GM21515 (cell line): Measurements from ENCODE around the gene TUBA3C.
"Not testable (repeated sequence)": the region's sequence is repeated elsewhere in the genome, so short reads cannot be mapped to it uniquely, and the experiment has no call there.

Source experiments
- ATAC-seq: cut with Tn5 transposase; IDR thresholded peaks from one replicate; pipeline ENCODE4 v1.9.1; 2021; ENCODE audit not compliant: unreplicated experiment

TUBA3C gene

DNA sequence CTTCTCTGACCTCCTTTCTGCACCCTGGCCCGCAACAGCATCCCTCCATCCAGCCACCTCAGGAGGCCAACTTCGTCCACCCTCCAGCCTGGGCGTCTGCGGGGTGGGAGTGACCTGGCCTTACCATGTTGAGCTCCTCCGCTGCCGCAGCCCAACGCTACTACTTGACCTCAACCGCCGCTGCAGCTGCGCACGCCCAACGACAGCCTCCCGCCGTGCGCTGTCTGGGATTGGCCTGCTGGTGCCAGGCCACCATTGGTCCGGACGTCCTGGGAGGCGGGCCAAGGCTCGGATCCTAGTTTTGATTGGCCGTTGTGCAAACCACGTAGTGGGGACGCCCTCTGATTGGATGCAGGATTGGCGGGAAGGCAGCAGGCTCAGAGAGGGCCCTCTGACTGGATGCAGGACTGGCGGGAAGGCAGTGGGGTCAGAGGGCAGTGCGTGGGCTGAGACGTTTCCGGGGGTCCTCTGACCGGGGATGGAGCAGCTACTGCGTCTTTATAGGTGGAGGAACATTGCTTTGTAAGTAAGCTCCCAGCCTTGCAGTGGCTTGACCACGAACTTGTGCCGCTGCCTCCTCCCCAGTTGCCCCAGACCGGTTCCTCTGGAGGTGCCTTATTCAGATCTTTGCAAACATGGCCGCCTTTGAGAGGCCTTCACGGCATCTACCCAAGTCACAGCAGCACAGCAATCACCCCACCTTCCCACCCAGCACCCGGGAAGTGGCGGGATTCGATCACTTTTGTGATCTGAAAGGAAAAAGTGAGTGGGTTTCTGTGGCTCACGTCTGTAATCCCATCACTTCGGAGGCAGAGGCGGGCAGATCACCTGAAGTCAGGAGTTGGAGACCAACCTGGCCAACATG, at the start of gene TUBA3C:
Gene TUBA3C (minus strand): TSS at position 204 of the 865 bp plus-strand sequence. CDS start 77 bp downstream, at position 127.
- ATAC-seq: no peak

DNA sequence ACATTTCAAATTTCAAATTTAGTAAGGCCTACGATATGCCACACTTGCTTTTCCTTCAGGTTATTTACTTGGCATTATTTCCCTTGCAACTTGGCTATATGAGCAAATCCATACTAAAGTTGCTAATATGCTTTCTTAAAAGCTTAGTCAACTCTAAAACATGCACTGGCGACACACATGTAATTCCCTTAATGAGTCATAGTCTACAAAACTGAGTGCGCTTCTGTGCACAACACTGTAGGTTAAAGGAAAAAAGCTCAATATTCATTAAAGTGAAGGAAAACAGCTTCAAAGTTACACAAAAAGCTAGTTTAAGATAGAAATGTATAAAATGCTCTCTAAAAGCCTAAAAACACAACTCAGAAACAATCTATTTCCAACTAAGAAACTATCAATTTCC, 25.8 kb upstream of the TUBA3C start:
- ATAC-seq: not testable (repeated sequence)

DNA sequence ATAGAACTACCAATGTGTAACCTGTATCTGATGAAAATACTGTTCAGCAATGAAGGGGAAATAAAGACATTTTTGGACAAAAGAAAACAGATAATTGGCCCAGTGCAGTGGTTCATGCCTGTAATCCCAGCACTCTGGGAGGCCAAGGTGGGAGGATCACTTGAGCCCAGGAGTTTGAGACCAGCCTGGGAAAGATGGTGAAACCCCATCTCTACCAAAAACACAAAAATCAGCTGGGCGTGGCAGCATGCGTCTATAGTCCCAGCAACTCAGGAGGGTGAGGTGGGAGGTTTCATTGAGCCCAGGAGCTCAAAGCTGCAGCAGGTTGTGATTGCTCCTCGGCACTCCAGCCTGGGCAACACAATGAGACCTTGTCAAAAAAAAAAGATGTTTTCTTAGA, 11.0 kb upstream of the TUBA3C start:
- not testable (repeated sequence) for ATAC-seq

DNA sequence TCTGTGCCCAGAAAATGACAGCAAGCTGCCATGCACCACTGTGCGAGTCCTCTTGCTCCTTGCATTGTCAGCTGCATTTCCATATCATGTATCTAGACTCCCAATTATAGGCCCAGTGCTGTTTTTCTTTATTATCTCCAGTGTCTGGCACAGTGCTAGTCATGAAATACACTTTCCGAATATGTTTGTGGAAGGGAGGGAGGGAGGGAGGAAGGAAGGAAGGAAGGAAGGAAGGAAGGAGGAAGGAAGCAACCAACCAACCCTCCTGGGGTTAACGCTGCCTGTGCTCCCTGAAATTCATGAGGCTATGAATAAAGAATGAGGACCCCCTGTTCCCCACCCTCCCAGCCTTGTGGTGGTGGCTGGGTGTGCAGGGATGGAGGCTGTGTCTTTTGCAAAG, 8.3 kb upstream of the TUBA3C start:
- ATAC-seq: not testable (repeated sequence)

DNA sequence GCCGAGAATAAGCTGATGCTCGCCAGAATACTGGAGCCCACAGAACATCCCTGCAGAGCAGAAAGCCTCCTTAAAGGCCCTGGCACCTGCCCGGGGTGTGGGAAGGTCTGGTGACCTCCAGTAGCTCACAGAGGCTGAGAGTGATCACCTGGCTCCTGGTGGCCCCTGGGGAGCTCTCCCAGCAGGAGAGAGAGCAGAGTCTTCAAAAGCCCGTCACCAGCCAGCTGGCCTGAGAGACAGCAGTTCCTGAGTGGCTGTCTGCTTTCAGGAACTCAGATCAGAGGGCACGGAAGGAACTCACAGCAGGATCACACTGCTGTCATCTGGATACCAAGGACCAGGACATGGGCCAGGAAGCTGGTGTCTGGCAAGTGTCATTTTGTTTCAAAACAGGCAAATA, 7.7 kb upstream of the TUBA3C start:
- not testable (repeated sequence) for ATAC-seq

DNA sequence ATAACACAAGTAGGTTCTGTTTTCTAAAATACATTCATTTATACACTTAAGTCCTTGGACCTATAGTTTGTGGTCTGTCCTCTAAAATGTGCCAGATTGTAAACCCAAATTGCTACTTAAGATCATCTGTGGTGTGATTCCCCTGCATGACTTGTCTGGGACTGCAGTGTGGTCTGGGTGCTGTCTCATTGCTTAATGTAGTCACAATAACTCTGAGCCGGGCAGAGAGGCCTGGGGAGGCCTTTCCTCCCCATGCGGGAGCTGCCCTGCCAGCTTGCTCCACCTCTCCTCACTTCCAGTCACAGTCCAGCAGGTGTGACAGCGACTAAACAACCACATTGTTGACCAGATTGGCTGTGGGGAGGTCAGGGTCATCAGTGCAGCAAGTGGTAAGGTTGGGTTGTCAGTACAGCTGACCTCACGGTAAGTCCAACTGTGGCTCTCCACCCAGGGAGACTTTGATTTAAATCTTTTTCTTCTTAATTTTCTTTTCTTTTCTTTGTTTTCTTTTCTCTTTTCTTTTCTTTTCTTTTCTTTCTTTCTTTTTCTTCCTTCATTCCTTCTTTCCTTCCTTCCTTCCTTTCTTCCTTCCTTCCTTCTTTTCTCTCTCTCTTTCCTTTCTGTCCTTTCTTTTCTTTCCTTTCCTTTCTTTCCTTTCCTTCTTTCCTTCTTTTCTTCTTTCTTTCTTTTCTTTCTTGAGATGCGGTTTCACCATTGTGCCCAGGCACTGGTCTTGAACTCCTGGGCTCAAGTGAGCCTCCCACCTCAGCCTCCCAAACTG, 4.4 kb upstream of the TUBA3C start:
- ATAC-seq: no peak

DNA sequence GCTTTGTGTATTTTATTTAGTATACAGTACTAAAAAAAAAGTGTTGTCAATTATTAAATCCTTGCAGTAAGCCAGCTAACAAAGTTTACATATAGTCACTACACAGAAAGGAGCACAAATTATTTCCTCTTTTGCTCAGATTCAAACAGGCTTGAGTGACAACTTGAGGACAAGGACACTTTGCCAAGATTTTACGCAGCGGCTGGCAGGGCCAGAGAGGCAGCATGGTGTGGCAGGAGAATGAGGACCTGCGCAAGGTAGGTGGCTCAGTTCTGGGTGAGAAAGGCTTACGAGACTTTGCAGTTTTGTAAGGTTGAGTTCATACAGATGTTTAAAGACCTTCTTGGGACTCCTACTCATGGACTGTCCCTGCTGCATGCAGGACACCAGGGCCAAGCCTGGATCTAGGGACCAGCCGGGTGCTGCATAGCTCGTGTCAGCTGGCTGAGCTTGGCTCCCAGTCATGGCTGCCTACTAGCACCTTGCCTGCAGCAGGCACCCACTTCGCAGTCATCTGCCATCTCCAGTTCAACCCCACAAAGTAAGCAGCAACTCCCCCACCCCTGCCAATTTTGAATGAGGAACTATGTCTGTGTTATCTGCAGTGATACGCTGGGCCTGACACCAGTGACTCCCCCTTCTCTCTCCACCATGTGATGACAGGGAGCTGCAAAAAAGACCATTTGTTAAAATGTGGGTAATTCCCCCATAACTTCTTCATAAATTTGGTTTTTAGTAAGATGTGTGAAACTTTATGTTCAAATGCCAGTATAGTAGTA, 3.7 kb upstream of the TUBA3C start:
- no peak for ATAC-seq

DNA sequence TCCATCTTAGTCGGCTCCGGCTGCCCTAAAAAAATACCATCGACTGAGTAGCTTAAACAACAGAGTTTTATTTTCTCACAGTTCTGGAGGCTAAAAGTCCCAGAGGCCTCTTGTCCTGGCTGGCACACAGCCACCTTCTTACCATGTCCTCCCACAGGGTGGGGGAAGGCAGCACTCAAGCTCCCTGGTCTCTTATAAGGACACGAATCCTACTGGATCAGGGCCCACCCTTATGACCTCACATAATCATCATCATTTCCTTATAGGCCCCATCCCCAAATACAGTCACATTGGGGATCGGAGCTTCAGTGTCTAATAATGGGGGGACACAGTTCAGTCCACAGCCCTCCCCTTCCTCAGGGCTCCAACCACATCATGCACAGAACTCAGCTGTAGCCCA, 2.6 kb upstream of the TUBA3C start:
- no peak for ATAC-seq

DNA sequence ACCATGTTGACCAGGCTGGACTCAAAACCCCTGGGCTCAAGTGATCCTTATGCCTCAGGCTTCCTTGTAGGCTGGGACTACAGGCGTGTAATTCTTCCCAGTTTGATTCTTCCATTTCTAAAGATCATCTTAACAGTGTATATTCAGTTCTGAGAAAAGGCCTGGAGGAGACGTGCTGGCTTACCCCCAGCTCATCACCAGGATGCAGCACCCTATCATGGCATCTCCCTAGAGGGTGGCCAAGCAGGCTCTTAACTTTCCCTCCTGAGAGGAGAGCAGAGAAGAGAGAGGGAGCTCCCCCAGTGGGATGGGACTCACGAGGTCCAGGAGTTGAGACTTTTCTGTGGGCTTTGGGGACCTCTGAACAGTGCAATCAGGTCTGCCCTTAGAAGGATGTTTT, 2.1 kb upstream of the TUBA3C start:
- ATAC-seq: no peak

DNA sequence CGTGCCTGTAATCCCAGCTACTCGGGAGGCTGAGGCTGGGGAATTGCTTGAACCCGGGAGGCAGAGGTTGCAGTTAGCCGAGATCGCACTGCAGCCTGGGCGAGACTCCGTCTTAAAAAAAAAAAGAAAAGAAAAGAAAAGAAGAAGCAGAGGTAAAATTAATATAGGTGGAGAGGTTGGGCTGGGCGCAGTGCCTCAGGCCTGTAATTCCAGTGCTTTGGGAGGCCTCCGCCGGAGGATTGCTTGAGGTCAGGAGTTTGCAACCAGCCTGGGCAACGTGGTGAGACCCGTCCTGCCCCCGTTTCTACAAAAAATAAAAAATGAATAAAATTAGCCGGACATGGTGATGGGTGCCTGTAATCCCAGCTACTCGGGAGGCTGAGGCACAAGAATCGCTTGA, 912 bp upstream of the TUBA3C start:
- no peak for ATAC-seq

DNA sequence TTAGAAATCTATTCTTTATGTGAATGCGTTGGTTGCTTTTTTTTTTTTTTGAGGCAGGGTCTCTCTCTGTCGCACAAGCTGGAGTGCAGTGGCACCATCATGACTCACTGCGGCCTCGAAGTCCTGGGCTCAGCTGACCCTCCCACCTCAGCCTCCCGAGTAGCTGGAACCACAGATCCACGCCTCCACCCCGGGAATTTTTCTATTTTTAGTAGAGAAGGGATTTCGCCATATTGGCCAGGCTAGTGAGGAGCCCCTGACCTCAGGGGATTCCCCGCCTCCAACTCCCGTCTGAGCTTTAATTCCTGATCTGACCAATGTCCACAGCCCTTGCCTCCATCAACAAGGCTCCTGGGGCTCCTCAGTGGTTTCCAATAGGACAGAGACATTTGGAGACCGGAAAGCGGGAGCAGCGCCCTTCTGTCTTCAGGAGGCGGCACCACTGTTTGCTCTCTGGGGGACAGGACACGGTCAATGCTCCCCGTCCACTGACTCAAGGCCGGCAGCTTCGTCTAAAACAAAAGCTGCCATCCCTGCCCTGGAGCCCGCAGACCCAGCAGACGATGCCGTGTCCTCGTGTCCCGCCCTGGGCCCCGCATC, 503 bp downstream of the TUBA3C start:
- ATAC-seq: no peak

DNA sequence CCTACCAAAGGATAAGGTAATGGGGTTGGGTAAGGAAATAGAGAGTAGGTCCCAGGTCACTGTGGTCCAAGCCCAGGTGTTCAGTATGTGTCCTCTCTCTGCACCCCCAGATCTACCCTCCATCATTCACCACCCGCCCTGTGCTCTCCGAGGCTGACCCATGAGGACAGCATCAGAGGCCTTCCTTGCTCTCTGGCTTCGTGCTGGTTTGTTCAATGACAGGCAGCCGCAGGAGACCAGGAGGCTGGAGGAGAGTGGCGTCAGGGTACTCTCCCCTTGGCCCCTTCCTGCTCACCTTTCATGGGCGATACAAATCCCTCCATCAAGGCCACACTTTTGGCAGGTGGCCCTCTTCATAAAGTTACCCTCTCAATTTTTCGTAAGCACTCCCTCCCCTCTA, 1.7 kb downstream of the TUBA3C start:
- no peak for ATAC-seq

DNA sequence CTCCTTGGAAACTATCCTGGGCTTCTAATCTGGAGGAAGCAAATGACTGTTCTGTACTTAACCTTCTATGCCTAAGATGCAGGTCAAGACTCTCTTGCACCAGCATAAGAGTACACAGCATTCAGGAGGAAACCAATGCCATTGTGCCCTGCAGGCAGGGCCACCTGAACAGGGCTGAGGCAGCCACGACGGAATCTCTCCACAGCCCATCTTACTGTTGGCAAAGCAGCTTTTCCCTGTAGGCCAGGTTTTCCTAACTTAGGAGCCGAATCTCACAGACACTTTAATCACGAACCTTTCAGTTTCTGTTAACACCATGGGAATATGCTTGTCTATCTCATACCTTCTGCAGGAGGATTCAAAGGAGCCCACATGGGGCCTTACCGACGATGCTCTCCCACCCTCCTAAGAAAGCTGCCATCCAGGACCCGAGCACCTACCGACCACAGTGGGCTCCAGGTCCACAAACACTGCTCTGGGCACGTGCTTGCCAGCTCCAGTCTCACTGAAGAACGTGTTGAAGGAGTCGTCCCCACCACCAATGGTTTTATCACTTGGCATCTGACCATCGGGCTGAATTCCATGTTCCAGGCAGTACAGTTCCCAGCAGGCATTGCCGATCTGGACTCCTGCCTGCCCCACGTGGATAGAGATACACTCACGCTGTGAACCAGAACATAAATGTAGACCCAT, 2.6 kb downstream of the TUBA3C start:
- no peak for ATAC-seq

DNA sequence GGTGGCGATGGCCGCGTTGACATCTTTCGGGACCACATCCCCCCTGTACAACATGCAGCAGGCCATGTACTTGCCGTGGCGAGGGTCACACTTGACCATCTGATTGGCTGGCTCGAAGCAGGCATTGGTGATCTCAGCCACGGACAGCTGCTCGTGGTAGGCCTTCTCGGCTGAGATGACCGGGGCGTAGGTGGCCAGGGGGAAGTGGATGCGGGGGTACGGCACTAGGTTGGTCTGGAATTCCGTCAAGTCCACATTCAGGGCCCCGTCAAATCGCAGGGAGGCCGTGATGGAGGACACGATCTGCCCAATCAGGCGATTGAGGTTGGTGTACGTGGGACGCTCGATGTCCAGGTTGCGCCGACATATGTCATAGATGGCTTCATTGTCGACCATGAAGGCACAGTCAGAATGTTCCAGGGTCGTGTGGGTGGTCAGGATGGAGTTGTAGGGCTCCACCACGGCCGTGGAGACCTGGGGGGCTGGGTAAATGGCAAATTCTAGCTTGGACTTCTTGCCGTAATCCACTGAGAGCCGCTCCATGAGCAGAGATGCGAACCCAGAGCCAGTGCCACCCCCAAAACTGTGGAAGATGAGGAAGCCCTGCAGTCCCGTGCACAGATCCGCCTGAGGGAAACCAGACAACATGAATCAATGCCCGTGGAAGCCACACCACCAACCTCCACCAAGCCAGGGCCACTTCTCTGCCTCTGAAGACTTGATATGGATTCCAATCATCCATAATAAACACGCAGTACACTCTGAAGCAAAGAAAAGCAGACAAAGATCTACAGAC, 4.4 kb downstream of the TUBA3C start:
- not testable (repeated sequence) for ATAC-seq

DNA sequence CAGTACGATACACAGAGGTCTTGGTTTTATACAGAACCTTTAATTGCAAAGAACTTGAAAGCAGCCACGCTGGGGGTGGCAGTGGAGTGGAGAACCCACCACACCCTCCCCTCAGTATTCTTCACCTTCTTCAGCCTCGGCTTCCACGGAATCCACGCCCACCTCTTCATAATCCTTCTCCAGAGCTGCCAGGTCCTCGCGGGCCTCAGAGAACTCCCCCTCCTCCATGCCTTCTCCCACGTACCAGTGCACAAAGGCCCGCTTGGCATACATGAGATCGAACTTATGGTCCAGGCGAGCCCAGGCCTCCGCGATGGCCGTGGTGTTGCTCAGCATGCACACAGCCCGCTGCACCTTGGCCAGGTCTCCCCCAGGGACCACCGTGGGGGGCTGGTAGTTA, 7.9 kb downstream of the TUBA3C start:
- ATAC-seq: no peak

DNA sequence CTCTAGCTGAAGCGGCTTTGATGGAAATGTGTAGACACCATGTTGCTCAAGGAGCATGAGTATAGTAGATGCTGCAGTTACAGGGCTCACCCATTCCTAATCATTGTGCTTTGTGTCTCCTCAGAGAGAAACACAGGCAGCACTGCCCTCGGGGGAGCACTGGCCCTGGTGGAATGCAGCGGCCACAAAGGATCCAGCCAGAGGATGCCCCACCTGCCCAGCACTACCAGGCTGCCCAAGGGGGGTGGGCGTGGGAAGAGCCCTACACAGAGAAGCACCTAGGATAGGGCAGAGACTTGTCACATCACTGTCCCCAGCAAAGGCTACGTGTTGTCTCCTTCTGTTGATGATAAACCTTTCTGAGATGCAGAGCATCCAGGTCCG, 9.0 kb downstream of the TUBA3C start:
- no peak for ATAC-seq

DNA sequence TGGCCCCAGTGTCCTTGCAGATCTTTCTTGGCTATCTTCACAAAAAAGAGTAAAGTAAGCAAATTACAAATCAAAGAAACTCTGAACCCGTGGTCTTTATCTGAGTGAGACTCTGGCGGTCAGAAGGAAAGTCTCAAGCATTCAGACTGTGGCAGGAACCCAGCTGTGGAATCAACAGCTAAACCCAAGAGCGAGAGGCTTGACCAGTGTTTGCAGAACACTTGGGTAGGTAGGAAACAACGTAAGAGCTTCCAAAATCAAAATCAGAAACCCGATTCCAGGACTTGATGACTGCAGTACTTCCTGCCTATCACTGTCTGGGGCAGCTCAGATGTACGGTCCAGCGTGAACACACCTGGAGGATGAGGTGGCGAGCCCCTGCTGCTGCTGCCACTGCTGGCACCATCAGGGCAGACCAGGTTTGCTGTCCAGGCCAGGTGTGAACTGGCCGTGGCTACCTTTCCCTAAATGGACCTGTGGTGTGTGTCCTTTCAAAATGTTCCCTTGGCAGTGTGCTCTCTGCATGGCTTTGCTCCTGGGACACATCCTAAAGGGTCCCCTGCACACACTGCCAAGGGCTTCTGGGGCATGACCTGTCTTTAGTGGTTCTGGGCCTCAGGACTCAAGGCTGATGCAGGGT, 9.5 kb downstream of the TUBA3C start:
- no peak for ATAC-seq

DNA sequence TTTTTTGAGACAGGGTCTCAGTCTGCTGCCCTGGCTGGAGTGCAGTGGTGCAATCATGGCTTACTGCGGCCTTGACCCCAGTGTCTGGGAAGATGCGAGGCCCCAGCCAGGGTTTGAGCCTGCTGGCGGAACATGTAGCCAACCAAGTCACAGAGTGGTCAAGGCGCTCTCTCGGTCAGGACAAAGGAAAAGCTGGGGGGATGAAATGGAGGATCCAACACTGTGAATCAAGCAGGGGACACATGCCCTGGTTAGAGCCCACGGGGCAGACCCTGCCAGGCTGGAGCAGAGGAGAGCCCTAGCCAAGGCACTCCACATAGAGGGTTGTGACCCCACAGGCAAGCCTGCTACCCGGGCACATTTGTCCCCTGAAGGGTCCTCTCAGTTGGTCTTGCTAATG, 10.1 kb downstream of the TUBA3C start:
- no peak for ATAC-seq

DNA sequence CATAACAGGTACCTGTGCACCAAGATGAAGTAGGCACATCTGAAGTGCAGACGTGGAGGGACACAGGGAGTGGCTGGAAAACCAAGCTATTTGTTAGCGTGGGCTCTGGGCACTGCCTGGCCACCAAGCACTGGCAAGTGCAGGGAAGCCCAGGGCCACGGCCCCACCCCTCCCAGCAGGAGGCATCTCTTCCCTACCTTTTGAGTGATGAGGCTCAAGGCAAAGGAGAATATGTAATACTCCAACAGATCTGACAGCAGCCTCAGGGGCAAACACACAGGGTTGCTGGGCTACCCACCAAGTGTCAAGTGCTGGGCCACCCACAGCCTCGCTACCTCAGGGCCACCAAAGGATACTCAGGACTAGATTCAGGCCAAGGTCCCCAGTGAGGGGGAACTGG, 11.6 kb downstream of the TUBA3C start:
- ATAC-seq: no peak
